SU-DHL-6 (cell line): ENCODE data around the gene SH3PXD2A.

Experiments
- EZH2phosphoT487 ChIP-seq: fragments of 200-600 bp; sonication (generic), shearing (Covaris generic); conservative IDR thresholded peaks from 2 replicates; pipeline ENCODE4 v1.6.1; 2018; ENCODE audit warnings: mild to moderate bottlenecking, antibody characterized with exemption, low read length, moderate library complexity, mixed read lengths
- TF ChIP-seq, protein P1 (sequence below): fragments of 200-600 bp; sonication (generic); IDR thresholded peaks from one replicate; pipeline ENCODE4 v1.5.1; 2017; ENCODE audit warnings: antibody characterized with exemption, mild to moderate bottlenecking, low read length, moderate library complexity; ENCODE audit not compliant: insufficient read depth, poor library complexity, severe bottlenecking

DNA sequence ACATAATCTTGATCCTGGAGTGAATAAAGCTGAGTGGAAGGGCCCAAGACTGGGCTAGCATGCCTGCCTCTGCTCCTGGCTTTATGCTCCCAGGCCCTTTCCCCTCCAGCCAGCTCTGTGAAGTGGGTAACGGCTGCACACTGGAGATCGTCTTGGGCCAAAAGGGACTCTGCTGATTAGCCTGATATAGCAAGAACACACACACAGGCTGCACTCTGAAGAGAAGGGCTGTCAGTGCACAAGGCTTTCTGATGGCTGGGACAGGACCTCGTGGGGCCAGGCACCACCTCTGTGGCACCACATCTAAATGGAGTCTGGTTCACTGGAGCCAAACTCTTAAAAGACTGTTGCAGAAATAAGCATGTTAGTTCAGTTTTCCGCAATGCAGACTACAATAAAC lies 200.5 kb downstream of the SH3PXD2A start:
- TF ChIP-seq, protein P1, sequence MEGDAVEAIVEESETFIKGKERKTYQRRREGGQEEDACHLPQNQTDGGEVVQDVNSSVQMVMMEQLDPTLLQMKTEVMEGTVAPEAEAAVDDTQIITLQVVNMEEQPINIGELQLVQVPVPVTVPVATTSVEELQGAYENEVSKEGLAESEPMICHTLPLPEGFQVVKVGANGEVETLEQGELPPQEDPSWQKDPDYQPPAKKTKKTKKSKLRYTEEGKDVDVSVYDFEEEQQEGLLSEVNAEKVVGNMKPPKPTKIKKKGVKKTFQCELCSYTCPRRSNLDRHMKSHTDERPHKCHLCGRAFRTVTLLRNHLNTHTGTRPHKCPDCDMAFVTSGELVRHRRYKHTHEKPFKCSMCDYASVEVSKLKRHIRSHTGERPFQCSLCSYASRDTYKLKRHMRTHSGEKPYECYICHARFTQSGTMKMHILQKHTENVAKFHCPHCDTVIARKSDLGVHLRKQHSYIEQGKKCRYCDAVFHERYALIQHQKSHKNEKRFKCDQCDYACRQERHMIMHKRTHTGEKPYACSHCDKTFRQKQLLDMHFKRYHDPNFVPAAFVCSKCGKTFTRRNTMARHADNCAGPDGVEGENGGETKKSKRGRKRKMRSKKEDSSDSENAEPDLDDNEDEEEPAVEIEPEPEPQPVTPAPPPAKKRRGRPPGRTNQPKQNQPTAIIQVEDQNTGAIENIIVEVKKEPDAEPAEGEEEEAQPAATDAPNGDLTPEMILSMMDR = no peak
- no peak for TF ChIP-seq EZH2phosphoT487
